ENCODE measurements around the gene SHISA7.

Gene SHISA7

DNA sequence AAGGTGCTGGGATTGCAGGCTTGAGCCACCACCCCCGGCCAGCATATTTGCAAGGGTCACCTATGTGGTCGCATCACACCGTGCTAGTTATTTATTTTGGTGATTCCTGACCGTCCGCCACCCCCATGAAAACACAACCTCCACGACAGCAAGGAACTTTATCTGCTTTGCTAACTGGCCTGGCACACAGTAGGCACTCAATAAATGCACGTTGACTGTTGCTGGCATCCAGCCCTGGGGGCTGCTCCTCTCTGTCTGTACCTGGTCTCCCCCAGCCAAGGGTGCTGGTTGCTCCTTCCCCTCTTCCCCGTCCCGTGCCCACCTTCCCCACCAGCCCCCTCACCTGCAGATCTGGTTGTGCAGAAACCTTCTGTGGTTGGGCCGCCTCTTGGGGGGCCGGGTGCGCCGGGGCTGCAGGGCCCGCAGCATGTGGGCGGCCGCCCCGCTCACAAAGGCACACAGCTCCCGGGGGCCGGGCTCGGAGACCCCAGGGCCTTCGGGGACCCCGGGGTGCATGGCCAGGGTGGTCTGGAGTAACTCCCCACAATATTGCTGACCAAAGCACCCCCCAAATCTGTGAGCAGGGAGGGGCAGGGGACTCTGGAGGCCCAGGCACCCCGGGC, 21.1 kb upstream of the SHISA7 start:
- no peak overlapping the region for H3K4me2 ChIP-seq (ENCODE audit: low read length)
- no peak overlapping the region for H3K4me3 ChIP-seq (ENCODE audit: low read depth, low read length, poor library complexity, severe bottlenecking)
- H4K20me1 ChIP-seq (ENCODE audit: insufficient read depth, low read length): no peaks in the 10 kb centered on the region
- H3K27ac ChIP-seq (ENCODE audit: low read depth, low read length, poor library complexity, severe bottlenecking): no peak overlapping the region
- no peaks in the 10 kb centered on the region for H3K36me3 ChIP-seq (ENCODE audit: insufficient read depth, low read length)
- no peaks in the 10 kb centered on the region for H3K9me2 ChIP-seq (ENCODE audit: low read depth, low read length)
- H3K9me3 ChIP-seq (ENCODE audit: low read length): no peaks in the 10 kb centered on the region
- H3K27me3 ChIP-seq (ENCODE audit: insufficient read depth, low read length): no peaks in the 10 kb centered on the region
- peaks cover 20% of the 10 kb centered on the region for H3K4me1 ChIP-seq (ENCODE audit: insufficient read depth, low read length, severe bottlenecking)
- TF ChIP-seq, protein P1, sequence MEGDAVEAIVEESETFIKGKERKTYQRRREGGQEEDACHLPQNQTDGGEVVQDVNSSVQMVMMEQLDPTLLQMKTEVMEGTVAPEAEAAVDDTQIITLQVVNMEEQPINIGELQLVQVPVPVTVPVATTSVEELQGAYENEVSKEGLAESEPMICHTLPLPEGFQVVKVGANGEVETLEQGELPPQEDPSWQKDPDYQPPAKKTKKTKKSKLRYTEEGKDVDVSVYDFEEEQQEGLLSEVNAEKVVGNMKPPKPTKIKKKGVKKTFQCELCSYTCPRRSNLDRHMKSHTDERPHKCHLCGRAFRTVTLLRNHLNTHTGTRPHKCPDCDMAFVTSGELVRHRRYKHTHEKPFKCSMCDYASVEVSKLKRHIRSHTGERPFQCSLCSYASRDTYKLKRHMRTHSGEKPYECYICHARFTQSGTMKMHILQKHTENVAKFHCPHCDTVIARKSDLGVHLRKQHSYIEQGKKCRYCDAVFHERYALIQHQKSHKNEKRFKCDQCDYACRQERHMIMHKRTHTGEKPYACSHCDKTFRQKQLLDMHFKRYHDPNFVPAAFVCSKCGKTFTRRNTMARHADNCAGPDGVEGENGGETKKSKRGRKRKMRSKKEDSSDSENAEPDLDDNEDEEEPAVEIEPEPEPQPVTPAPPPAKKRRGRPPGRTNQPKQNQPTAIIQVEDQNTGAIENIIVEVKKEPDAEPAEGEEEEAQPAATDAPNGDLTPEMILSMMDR (IDR thresholded peaks at IDR 0.05; ENCODE audit: low read length): no peak
- TF ChIP-seq EZH2 (IDR thresholded peaks at IDR 0.05; ENCODE audit: borderline replicate concordance, low read length): no peak
- H3F3A ChIP-seq (ENCODE audit: insufficient read depth, low read length): no peaks in the 10 kb centered on the region
- H3K79me2 ChIP-seq (ENCODE audit: insufficient read depth, low read length): no peaks in the 10 kb centered on the region
- no peak overlapping the region for H2AFZ ChIP-seq (ENCODE audit: low read length)
- no peak overlapping the region for H3K9ac ChIP-seq (ENCODE audit: low read length)

DNA sequence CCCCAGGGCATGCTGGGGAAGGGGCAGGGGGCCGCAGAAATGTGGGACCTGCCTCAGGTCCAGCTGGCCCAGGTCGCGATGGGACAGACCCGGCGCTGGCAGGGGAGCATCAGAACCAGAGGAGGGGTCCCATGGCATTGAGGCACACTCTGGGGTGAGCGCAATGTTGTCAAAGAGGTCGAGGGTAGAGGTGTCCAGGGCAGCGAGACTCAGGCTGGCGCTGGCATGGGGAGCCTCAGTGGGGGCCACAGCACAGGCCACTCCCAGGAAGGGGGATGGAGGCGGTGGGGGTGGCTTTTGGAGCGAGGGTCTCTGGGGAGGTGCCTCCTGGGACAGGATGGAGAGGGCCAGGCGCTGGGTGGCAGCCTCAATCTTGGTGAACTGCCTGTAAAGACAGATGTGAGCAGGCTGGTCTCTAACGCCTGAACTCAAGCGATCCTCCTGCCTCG, 20.5 kb upstream of the SHISA7 start:
- Histone ChIP-seq H3K9ac (ENCODE audit: low read length) (no peak overlapping the region), H4K20me1 (ENCODE audit: insufficient read depth, low read length) (no peaks in the 10 kb centered on the region), H3K9me2 (ENCODE audit: low read depth, low read length) (no peaks in the 10 kb centered on the region), H3K9me3 (ENCODE audit: low read length) (no peaks in the 10 kb centered on the region), H3K27ac (ENCODE audit: low read depth, low read length, poor library complexity, severe bottlenecking) (no peak overlapping the region), H3K4me1 (ENCODE audit: insufficient read depth, low read length, severe bottlenecking) (peaks cover 20% of the 10 kb centered on the region), H3F3A (ENCODE audit: insufficient read depth, low read length) (no peaks in the 10 kb centered on the region), H3K27me3 (ENCODE audit: insufficient read depth, low read length) (no peaks in the 10 kb centered on the region), H2AFZ (ENCODE audit: low read length) (no peak overlapping the region), H3K79me2 (ENCODE audit: insufficient read depth, low read length) (no peaks in the 10 kb centered on the region), H3K36me3 (ENCODE audit: insufficient read depth, low read length) (no peaks in the 10 kb centered on the region), H3K4me3 (ENCODE audit: low read depth, low read length, poor library complexity, severe bottlenecking) (no peak overlapping the region), H3K4me2 (ENCODE audit: low read length) (no peak overlapping the region)
- no peak for TF ChIP-seq EZH2 (IDR thresholded peaks at IDR 0.05; ENCODE audit: borderline replicate concordance, low read length)
- TF ChIP-seq, protein P1 (IDR thresholded peaks at IDR 0.05; ENCODE audit: low read length): no peak

- Histone ChIP-seq H3K27me3 (ENCODE audit: insufficient read depth, low read length) (no peaks in the 10 kb centered on the region), H3K9ac (ENCODE audit: low read length) (no peak overlapping the region), H3K9me3 (ENCODE audit: low read length) (no peaks in the 10 kb centered on the region), H3K27ac (ENCODE audit: low read depth, low read length, poor library complexity, severe bottlenecking) (no peak overlapping the region), H4K20me1 (ENCODE audit: insufficient read depth, low read length) (no peaks in the 10 kb centered on the region), H3K79me2 (ENCODE audit: insufficient read depth, low read length) (no peaks in the 10 kb centered on the region), H3K36me3 (ENCODE audit: insufficient read depth, low read length) (no peaks in the 10 kb centered on the region), H3K4me3 (ENCODE audit: low read depth, low read length, poor library complexity, severe bottlenecking) (no peak overlapping the region), H3K4me2 (ENCODE audit: low read length) (no peak overlapping the region), H3K4me1 (ENCODE audit: insufficient read depth, low read length, severe bottlenecking) (peaks cover 20% of the 10 kb centered on the region), H3F3A (ENCODE audit: insufficient read depth, low read length) (no peaks in the 10 kb centered on the region), H2AFZ (ENCODE audit: low read length) (no peak overlapping the region), H3K9me2 (ENCODE audit: low read depth, low read length) (no peaks in the 10 kb centered on the region)
- no peak for TF ChIP-seq EZH2 (IDR thresholded peaks at IDR 0.05; ENCODE audit: borderline replicate concordance, low read length)
- TF ChIP-seq, protein P1 (IDR thresholded peaks at IDR 0.05; ENCODE audit: low read length): no peak
Measured at GRCh38 chr19:55462722-55463121, 19.6 kb upstream of the SHISA7 start.

Measured in OCI-LY1 (cell line).